Right kidney (tissue), 1 donor: ENCODE measurements around the gene IFFO2.
A peak's percentile ranks its signal among the peaks of the same experiment; 100 is the strongest.

Source experiments
- DNase-seq: peaks from one replicate; pipeline ENCODE4 v3.0.0-alpha.2; 2016

Gene IFFO2

DNA sequence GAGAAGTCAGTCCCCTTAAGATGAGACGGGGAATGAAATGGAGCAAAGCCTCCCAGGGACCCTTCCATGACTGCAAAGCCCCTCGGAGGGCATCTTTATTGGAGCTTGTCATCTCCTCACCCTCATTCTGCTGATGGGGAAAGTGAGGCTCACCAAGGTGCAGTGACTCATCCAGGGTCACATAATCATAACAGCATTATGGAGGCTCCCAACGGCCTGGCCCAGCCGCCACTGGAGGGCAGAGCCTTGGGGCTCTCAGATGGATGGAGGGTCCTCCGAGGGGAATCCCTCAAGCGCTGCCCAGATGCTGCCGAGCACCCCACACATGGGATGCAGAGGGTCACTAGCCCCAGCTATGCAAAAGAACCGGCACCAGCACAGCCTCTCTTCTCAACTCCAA lies 18.9 kb downstream of the IFFO2 start:
- no peak for DNase-seq

DNA sequence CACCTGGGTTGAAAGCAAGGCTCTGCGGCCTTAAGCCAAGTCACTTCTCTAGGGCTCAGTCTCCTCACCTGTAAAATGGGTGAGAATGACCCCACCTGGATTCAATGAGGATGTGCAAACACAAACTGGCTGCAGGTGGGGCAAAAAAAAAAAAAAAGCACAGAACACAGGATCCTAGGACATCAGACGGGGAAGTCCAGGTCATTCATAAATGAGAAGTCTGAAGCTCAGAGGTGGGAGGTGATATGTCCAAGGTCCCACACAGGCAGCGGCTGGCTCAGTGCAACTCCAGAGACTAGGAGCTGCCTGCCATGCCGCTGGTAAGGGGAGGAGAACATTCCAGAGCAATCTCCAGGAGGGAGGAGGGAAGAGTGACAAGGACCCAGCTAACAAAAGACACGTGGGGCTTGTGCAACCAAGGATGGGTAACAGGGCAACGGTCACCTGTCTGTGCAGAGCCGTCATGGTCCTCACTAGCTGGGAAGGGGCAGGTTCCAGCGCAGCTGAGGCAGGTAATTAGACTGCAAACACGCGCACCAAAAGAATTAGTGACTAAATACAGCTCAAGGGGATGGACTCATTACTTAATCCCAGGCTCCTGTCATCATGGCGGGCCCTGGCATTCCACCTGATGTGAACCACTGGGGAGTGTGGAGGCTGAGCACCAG lies 19.5 kb downstream of the IFFO2 start:
- DNase-seq = no peak

DNA sequence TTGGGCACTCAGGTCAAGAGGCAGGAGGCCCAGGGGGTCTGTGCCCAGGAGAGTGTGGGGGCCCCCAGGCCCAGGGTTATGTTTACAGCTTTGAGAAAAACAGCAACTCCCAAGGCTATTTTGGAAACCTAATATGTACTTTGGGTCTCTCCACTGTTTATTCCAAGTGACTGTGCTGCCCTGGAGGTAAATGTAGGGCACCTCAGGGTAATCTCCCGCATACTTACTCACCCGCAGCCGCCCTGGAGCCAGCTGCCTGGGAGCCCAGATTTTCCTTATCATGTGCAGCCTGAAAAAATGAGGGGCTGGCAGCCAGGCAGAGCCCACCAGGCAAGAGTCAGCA lies 20.0 kb downstream of the IFFO2 start:
- DNase-seq = no peak

DNA sequence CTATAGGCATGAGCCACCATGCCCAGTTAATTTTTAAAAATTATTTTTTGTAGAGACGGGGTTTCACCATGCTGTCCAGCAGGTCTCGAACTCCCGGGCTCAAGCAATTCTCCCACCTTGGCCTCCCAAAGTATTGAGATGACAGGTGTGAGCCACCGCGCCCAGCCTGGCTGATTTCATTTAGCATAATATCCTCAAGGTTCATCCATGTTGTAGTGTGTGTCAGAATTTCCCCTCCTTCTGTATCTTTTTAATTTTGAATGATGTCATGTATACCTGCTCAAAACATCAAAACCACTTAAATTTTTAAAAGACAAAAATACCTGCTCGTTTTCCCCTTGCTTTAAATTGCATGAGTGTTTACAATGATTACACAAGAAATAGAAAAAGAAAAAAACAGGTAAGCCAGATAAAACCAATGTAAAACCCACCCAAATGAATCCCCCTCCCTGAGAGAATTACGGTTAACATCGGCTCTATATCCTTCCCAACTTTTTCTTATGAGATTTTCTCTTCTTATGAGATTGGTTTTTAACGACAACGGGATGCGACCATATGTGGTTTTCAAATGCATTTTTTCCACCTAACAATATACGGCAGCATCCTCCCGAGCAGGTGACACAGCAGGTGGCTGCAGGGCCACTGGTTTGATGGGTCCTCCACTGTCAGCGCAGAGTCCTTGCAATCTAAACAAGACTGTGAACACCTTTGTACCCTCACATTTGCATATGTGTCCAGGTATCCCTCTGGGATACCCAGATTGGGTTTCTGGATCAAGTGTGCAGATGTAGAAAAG lies 22.1 kb downstream of the IFFO2 start:
- no peak for DNase-seq

DNA sequence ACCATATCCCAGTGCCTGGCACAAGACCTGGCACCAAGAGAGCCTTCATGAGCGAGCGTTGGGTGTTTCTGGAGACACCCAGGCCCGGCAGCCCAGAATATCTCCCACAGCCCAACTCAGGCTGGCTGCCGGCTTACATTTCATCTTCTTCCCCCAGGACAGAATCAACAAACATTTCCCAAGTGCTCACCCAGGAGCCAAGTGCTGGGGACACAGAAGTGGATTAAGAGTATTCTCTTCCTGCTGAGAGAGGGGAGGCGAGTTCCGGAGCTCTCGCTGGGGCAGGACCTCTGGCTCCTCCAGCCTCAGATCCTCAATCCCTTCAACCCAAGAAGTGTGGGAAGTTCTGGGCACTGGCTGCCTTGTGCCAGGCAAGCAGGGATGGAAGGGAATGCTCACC lies 23.6 kb downstream of the IFFO2 start:
- DNase-seq = no peak

DNA sequence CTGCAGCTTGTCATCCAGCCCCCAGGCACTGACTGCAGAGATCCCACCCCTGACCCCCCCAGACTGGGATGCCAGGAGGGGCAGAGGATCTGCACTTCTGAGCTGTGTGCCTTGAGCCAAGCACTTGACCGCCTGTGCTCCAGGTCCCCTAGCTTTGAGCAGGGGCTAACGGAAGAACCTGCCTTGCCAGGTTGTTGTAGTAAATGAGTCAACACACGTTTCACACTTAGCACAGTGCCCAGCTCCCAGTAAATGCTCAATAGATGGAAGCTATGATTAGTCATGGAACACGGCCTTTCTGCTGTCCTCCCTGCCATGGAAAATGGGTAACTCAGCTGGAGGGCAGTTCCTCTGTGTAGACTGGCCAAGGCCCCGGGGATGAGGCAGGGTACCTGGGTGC lies 24.1 kb downstream of the IFFO2 start:
- no peak for DNase-seq

DNA sequence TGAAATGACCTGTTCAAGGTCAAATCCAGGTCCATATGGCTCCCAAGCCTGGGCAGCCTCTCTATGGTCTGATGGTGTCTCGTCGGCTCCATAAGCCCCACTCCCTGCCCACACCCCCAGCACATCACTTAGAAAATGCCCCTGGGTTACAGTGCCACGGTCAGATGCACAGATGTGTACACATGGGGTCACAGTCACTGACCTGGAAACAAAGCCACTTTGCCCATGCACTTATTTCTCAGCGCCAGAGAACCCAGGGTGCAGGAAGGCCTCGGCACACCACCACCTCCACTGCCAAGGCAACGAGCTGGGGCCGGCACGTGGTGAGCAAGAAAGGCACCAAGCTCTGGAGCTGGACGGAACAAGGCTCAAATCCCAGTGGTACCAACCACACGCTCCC lies 24.7 kb downstream of the IFFO2 start:
- no peak for DNase-seq

DNA sequence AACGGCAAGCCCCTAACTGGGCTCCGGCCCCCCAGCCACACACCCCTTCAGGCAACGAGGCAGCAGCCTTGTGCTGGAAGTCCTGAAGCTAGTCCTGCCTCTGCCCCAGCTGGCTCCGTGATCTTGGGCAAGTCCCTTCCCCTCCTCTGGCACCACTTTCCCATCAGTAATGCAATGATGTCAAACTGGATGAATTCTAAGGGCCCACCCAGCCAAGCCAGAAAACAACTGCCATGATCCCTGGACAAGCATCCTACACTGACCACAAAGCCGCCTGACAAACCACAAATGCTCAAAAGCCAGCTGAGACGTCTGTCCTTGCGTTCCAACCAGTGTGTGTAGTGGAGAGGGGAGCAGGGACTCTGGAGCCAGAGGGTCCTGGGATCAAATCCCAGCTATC lies 26.8 kb downstream of the IFFO2 start:
- no peak for DNase-seq

DNA sequence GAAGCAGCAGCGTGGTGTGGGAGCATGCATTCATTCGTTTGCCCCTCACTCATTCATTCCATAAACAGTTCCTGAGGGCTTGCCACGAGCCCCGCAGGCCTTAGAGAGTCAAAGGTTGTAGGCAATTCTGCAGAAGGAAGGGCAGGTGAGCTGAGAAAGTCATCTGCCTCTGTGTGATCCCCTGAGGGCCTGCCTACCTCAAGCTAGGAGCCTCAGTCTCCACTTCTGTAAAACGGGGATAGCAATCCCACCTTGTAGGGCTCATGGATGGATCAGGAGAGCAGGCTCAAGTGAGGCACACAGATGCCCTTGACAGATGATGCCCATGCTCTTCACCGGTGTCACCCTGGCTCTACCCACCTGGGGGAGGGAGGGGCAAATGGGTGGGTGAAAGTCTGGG lies 27.5 kb downstream of the IFFO2 start:
- no peak for DNase-seq

DNA sequence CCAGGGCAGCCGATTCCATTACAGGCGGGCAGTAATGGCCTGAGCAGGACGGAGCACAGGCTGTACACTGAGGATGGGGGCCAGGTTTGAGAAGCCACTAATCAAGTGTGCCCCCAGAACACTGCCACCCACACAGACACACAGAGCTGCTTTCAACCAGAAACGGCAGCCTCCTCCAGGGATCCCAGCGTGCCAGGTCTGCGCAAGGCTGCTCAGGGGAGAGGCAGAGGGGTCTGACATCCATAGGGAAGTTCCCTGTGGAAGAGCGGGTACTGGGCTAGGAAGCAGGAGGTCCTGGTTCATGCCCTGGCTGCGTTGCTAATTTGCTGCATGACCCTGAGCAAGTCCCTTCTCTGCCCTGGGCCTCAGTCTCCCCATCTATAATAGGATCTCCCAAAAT lies 28.1 kb downstream of the IFFO2 start:
- DNase-seq = no peak

DNA sequence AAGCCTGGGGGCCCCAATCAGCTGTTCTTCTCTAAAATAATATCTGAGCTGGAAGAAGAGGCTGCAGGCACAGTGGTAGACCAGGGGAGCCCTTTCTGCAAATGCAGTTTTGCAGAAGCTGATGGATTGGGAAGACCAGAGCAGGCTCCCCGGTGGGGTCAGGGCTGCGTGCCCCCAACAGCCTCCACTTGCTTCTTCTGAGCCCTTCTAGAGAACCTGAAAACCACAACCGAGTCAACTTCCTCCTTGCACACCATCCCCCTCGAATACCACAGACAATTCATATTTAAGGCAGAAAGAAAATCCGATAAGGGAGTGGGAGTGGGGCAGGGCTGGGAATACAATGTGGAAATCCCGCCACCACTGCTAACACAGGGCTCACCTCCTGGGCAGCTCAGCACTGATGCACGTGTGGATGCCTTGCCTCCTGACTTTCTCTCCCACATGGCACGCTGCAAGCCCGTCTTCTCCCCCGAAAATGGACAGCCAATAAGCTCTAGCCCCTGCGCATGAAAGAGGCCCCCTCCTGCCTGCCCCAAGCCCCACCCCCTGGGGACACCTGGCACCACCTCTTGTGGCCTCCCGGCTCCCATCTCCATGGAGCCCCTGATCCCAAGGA lies 28.7 kb downstream of the IFFO2 start:
- DNase-seq = no peak

DNA sequence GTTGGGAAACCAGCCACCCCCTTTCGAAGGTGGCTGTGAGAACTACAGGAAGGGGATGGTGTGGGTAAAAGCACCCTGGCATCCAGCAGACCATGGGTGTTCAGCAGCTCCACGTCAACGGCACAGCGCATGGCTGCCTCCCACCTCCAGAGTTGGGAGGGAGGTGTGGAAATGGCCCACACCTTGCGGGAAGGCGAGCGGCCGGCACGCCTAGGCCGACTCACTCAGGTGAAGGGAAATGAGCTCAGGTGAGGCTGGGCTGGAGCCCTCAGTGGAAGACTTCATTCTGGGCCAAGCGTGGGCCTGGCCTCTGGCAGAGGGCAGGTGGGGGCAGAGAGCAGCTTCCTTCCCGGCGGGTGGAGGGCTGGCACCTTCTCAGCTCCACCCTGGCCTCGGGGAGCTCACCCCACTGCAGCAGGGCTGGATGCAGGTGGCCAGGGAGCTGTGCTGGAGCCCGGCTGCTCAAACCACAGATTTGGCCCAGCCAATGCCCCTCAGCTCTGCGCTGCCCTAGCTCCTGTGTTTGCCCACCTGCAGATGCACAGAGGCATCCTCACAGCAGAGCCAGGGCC lies 29.3 kb downstream of the IFFO2 start:
- no peak for DNase-seq

DNA sequence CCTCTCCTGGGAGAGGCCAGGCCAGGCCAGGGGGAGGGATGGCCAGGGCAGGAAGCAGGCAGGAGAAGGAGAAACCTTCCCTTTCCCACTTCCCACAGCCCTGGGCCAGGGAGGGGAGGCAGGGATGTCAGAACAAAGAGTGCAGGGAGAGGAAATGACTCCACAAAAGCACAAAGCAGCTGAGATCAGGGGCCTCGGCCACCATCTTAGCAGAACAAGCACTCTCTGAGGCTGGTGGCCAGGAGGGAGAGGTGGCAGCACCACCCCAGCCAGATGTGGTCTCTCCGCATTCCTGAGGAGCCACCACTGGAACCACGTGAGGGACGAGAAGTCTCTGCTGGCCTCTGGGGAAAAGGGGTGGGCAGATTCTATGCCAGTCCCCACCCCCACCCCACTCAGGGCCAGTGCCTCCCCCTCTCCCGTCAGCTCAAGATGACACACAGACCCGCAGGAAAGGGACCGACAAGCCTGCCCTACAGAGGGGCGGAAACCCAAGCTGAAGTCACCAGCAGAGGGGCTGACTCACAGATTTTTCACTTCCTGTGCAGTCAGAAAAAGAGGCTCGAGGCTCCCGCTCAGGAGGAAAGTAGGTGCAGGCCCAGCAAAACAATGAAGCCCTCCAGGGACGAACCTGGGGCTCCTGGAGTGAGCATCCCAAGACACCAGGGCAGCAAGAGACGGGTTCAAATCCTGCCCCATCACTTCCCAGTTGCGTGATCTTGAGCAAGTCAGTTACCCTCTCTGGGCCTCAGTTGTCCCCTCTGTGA lies 30.0 kb downstream of the IFFO2 start:
- no peak for DNase-seq

DNA sequence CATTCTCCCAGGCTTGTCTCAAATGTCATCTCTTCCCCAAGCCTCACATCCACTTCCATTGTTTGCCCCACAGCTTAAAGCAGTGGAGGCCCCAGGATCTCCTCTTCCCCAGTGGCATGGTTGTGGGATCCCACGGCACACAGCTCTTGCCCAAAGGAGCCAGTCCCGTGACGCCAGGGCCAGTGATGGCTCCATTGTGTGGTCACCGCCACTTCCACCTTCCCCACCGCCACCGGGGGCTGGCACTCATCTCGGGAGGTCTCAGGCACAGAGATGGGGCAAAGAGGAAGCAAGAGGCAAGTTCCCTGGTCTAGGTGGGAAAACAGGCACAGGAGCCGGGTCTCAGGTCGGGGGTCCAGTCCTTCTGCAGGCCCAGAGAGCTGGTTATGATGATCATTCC lies 31.2 kb downstream of the IFFO2 start:
- no peak for DNase-seq

DNA sequence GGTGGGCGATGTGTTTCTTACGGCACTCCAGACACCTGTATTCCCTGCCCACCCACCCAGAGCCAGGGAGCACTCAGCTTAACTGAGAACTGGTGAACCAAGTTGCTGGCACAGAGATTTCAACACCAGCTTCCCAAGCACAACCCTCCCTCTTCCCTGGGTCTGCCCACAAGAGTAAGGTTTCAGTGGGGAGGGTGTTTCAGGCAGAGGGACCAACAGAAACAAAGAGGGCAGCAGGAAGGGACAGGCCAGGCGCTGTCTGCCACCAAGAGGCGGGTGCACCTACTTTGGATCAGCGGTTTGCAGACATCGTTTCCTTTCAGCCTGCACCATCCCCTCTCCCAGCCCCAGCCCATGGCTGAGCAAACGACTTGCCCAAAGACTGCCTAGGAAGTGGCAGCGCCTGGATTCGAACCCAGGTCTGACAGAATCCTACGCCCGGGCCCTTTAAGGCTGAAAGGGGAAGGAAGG lies 32.2 kb downstream of the IFFO2 start:
- DNase-seq = no peak

DNA sequence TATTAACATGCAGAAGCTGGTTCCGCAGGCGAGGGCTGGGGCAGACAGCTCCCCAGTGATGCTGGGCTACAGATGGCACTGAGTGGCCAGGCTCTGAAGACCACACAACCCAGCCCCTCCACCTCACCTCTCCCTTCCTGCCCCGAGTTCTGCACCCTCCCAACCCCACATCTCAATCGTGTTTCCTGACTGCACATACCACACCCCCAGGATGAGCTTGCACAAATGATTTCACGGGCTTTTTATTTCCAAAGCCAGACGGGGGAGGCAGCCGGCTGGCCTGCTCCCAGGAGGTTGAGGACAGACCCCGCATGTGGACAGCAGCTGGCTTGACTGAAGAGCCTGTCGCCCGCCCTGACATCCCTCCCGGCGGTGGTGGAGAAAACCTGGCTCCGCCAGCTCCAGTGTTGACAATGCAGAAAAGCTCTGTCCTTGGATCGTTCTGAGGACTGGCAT lies 32.7 kb downstream of the IFFO2 start:
- DNase-seq = peak; percentile 56

DNA sequence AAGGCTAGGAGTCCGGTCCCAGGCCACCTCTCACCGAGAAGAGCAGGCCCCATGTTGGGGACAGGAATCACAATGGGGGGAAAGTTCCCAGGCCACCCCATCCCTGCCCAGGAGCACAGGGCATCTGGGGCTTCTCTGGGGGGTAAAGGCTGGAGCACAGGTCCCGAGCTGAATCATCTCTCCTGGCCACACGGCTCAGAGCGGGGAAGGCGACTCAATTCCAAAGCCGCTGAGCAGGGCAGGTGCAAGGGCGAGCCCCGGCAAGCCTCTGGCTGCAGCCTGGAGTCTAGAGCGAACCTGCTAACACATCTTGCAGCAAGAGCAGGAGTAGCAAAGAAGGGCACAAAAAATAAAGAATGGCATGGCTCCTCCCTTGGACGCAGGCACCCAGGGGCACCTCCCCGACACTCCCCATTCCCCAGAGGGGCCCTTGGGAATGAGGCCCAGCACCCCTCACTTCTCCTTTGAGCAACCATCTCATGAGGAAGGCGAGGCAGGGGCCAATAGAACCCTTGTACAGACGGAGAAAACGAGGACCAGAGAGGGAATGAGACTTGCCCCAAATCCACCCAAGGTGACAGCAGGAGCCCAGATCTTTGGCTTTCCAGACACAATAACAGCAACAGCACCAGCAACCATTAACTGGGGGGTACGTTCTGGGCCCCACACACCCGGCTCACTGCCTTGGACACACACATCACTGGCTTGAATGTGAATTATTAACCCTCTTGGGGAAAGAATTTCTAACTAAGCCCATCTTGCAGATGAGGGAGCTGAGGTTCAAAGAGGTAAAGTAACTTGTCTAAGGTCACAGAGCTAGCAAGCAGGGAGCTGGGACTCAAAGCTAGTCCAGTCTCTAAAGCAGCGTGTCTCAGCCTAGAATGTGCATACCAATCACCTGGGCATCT lies 33.4 kb downstream of the IFFO2 start:
- no peak for DNase-seq

DNA sequence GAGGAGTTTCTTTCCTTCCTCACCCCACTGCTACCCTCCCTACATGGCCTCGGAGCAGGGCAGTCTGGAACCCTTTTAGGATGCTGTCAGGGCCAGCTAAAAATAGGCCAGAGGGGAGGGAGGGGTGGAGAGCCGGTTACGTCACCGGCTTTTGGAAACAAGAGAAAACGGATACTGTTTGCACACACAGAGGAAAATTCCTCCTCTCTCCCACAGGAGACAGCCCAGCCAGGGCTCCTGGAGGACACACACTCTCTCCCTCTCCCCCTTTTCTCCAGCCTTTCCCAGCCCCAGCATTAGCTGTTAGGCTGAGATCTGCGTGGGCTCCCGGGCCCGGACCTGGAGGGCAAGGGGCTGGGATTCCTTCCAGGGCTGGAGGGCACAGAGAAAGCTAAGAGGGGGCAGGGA lies 34.2 kb downstream of the IFFO2 start:
- DNase-seq = peak; percentile 63

DNA sequence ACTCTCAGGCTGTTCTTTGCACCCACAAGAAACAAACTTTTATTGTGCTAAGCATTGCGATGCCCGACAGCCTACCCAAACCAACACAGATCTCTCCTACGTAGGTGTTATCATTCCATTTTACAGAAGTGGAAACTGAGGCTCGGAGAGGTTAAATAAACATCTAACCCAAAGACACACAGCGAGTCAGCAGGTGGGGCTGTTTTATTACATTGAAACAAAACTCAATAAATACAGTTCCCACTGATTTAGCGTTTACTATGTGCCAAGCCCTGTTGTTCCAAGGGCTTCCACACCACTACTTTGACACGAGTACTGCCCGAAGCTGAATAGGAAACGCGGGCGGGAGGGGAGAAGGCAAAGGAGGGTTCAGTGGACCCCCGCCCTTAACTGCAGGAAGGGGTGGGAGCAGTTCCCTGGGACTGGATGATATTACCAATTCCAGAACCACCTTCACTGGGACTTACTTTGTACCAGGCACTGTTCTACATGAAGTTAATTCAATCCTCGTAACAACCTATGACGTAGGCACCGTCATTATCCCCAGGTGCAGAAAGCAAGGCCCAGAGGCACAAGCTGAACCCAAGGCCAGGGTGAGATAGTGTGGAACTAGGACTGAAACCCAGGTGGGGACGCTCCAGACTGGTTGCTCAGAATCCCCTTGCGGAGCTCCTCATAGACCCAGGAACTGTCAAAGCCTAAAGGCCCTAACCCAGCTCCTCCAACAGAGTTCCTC lies 34.8 kb downstream of the IFFO2 start:
- no peak for DNase-seq

DNA sequence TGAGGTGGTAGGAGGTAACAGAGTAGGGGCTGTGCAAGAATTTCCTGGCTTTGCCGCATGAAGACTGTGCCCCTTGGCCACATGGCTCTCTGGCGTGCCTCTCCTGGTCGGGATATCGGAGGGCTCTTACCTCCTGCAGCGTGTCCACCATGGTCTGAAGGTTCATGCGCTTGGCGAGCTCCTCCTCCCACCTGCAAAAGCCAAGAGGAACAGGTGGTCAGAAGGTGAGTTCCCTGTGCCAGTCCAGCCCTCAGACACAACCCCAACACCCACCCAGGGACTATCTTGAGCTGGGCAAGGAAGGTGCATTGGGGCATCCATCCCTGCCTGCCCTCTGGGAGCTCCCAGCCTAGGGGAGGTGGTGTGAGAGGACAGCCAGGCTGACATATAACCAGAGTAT lies 35.5 kb downstream of the IFFO2 start:
- DNase-seq = no peak

DNA sequence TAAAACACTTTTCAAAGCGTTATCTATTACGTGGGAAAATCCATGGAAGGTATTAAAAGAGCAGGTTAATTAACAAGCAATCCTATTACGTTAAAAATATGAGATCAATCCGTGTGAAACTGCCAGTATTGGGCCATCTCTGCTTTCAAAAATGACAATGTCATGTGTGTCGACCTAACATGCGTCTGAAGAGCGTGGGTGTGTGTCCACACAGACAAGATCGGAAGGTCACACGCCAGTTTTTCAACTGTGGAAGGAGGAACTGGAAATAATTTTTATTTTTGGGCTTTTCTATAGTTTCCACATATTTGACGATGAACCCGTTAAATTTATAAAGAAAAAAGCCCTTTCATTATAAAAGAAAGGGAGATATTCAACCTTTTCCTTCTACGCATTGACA lies 36.5 kb downstream of the IFFO2 start:
- DNase-seq = no peak
